A204.1 (cell line): ENCODE results near the gene KCNV2.

Source experiments
- FAIRE-seq: peaks from 2 replicates; lab custom pipeline; 2012; peaks lifted over from hg19 to GRCh38; lab: Jason Lieb, UNC

The KCNV2 gene

DNA sequence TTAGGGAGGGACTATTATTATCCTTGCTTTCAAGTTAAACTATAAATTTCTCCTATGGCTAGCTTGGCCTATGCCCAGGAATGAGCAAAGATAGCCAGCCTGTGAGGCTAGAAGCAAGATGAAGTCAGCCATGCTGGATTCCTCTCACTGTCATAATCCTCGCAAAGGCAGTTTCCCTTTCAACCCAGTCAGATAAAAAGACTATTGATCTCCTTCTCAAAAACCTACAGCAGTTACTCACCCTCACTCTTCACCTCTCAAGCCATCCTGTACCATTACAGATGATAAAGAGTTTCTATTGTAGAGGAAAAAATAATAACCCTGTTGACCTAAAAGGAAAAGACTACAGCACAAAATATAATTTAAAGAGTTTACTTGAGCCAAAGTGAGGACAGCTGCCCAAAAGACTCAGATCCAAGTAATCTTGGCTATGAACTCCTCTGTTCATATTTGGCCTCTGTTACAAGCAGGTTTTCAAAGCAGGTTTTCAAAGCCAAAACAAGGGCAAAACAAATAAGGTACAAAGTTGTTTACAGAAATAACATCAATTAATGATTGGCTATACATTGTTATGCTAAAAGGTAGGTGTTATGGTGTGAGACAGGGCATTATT, 41.7 kb downstream of the KCNV2 start:
- FAIRE-seq: no peak

DNA sequence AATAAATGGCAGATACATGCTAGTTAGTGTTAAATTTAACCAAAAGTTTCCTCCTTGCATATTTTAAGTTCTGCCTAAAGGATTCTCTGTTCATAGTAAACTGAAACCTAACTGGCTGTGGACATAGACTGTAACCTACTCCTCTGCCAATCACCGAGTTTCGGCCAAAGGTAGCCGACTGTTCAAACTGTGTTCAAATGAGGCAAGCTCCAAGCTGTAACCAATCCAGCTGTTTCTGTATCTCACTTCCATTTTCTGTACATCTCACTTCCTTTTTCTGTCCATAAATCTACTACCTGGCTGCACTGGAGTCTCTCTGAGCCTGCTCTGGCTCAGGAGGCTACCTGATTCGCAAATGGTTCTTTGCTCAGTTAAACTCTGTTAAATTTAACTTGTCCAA, 44.1 kb downstream of the KCNV2 start:
- FAIRE-seq: no peak

DNA sequence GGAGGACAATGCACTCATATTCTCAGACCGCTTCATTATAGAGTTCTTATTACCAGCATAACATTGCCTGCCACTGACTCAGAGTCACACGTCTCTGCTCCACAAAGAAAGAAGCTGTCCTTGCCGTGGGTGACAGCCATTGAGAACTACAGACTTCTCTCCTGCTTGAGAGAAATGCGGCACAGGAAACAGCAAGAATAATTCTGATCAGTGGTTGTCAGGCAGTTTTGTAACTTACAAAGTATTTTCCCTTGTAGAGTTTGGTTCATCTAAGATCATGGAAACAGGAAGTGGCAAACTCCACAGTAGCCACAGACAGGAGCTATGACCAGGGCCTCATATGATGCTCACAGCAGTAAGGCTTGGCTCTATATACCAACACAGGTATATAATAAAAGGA, 47.0 kb downstream of the KCNV2 start:
- no peak for FAIRE-seq

DNA sequence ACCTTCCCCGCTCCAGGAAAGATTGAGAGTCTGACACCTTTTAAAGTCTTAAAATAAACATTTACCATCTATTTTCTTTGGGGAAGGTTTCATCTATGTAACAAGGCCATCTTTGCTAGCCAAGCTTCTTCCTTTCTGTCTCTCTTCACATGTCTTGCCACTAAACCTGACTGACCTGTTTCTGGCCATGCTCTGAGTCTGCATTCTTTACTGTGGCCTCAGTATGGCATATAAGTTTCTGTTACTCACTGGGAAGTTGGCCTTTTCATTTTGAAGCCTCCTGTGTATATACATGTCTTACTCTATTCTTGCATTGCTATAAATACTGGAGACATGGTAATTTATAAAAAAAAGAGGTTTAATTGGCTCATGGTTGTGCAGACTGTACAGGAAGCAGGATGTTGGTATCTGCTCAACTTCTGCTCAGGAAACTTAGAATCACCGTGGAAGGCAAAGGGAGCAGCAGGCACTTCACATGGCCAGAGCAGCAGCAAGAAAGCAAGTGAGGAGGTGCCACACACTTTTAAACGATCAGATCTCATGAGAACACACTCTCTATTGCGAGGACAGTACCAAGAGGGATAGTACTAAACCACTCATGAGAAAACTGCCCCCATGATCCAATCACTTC, 48.1 kb downstream of the KCNV2 start:
- no peak for FAIRE-seq

DNA sequence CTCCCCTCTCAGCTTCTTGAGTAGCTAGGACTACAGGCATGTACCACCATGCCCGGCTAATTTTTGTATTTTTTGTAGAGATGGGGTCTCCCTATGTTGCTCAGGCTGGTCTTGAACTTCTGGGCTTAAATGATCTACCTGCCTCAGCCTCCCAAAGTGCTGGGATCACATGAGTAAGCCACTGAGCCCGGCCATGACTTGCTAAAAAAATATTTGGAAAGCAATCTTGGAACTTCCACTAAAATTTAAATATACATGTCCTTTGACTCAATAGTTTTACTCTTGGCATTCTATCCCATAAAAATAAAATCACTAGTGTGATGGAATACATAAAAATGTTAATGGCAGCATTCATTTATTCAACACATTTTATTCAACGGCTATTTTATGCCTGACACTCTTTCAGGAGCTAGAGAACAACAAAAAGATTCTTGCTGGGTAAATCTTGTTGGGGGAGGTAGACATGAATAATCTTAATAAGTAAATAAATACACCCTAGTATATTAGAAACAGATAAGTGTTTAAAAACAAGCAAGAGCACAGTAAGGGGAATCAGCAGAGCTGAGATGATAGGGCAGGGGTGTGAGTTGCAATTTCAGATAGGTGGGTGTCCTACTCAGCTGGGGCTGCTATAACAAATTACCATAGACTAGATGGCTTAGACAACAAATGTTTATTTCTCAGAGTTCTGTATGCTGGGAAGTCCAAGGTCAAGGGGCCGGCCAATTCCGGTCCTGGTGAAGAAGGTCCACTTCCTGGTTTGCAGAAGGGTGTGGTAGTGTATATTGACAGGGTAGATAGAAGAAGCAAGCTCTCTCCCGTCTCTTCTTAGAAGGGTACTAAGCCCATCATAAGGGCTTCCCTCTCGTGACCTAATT, 50.7 kb downstream of the KCNV2 start:
- FAIRE-seq: no peak

DNA sequence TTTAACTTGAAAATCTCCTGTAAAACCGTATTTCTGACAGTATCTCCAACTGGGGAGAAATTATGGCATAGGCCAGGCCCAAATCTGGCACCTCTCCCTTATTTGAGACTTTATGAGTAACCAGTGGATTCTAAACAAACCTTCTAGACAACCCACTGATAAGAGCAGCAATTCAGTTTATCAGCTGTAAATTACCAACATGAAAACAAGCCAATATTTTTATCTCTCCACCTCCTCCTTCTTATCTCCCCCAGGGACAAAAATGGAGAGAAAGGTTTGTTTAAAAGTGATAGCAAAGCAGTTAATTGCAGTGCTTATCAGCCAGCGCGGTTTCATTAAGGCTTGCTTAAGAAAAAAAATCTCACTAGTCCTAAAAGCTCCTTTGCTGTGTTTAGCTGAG, 53.8 kb downstream of the KCNV2 start:
- FAIRE-seq: no peak

DNA sequence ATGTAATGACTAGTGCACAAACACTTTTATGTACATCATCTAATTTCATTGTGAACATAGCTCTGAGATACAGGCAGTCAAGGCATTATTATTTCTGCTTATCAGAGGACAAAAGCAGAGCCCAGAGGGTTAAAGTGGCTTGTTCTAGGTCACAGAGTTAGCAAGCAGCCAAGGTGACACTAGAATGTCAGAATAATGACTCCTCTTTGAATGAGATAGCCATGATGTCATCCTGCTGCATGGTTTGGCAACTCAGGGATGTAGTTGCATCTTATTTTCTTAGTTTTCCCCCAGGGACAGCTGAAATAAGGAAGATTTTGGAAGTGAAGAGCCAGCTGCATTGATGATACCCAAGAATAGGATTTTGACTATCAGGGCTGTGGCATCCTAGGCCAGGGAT, 54.4 kb downstream of the KCNV2 start:
- no peak for FAIRE-seq

DNA sequence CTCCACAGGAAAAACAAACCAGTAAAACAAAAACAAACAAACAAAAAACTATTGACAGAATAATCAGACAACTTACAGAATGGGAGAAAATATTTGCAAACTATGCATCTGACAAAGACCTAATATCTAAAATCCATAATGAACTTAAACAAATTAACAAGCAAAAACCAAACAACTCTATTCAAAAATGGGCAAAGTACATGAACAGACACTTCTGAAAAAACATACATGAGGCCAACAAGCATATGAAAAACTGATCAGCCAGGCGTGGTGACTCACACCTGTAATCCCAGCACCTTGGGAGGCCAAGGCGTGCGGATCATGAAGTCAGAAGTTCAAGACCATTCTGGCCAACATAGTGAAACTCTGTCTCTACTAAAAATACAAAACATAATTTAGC, 60.1 kb downstream of the KCNV2 start:
- no peak for FAIRE-seq

DNA sequence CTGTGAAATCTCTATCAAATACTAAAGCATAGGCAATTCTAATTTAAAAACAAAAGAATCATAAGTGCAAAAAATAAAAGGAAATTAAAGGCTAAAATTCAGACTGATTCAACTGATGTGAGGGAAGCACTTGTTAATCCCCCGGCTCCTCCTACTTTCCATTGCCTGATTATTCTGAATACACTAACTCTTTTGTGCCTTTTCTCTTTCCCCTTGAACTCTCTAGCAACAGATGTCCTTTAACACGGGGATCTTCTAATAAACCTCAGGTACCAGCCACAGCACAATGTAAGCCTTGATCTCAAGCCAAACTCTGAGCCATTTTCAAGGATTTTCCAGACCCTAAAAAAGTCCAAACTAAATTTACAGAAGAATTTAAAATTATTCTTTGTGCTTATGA, 61.5 kb downstream of the KCNV2 start:
- FAIRE-seq: no peak
